Panc1 (cell line): ENCODE data around the gene LUZP2. TPM values are rescaled to one million over a fixed set of nuclear protein-coding genes. Genes with fewer than 3 reads are reported as not detected.
A peak's percentile ranks its signal among the peaks of the same experiment; 100 is the strongest.

Source experiments
- ATAC-seq: fragments of 200-7000 bp; cut with Tn5 transposase; 2 replicates; pipeline ENCODE4 v1.9.1; 2020; ENCODE audit warnings: mild to moderate bottlenecking, moderate library complexity
- BruUV-seq: library from RNA; stranded (reverse); fragments of 400-500 nt; replicated peaks from 2 replicates; lab custom pipeline; 2021; lab: Mats Ljungman, UMichigan
- CTCF ChIA-PET: fragments of 300-600 bp; sonication (Branson Sonifier 250); formaldehyde crosslinking; loops from one replicate; lab custom pipeline; 2022; ENCODE audit warnings: antibody characterized with exemption; lab: Charles Lee
- POLR2A ChIA-PET: fragments of 300-600 bp; sonication (Branson Sonifier 250); formaldehyde crosslinking; loops from one replicate; lab custom pipeline; 2022; ENCODE audit warnings: antibody characterized with exemption; lab: Charles Lee
- DNase-seq: peaks from one replicate; pipeline ENCODE4 v3.0.0-alpha.2; 2010; ENCODE audit warnings: low read depth, low spot score
- H3K27ac ChIP-seq: 2 replicates; pipeline ENCODE4 v1.5.1; 2011; ENCODE audit warnings: mild to moderate bottlenecking, low read length, inconsistent platforms
- H3K27me3 ChIP-seq: fragments of 200-500 bp; sonication (Bioruptor generic); 2 replicates; pipeline ENCODE4 v1.6.0; 2014; ENCODE audit warnings: low read length, inconsistent platforms; ENCODE audit not compliant: control insufficient read depth, insufficient read depth
- H3K36me3 ChIP-seq: fragments of 200-500 bp; sonication (Bioruptor generic); 2 replicates; pipeline ENCODE4 v1.5.1; 2014; ENCODE audit warnings: inconsistent platforms, mild to moderate bottlenecking, low read length, moderate library complexity; ENCODE audit not compliant: control insufficient read depth, insufficient read depth
- H3K4me1 ChIP-seq: 2 replicates; pipeline ENCODE4 v1.5.1; 2011; ENCODE audit warnings: inconsistent platforms, mild to moderate bottlenecking, low read length, moderate library complexity; ENCODE audit not compliant: control insufficient read depth, insufficient read depth
- H3K4me3 ChIP-seq, 2 experiments: 2 replicates each; pipeline ENCODE4 v1.5.1; 2011 to 2012; ENCODE audit warnings: low read depth in 2 of 2, low read length in 2 of 2, mild to moderate bottlenecking in 2 of 2, inconsistent platforms in 1 of 2, moderate library complexity in 1 of 2
- H3K9me3 ChIP-seq: fragments of 200-500 bp; sonication (Bioruptor generic); 2 replicates; pipeline ENCODE4 v1.5.1; 2014; ENCODE audit warnings: low read depth, mild to moderate bottlenecking, inconsistent platforms, low read length, moderate library complexity; ENCODE audit not compliant: control insufficient read depth, insufficient read depth
- POLR2AphosphoS5 ChIP-seq: IDR thresholded peaks from 2 replicates; pipeline ENCODE4 v1.6.1; 2012; ENCODE audit warnings: mild to moderate bottlenecking, low read depth, low read length, moderate library complexity
- SIN3A ChIP-seq: IDR thresholded peaks from 2 replicates; pipeline ENCODE4 v1.6.1; 2012; ENCODE audit warnings: low read depth, mild to moderate bottlenecking, low read length, moderate library complexity, borderline replicate concordance; ENCODE audit not compliant: insufficient read depth
- TCF7L2 ChIP-seq: IDR thresholded peaks from 2 replicates; pipeline ENCODE4 v1.6.1; 2011; ENCODE audit warnings: mild to moderate bottlenecking, low read depth, low read length, inconsistent platforms
- in situ Hi-C: cut with HindIII; loops from 2 replicates; pipeline ENCODE4 v1.10.0; 2016; ENCODE audit warnings: low sequenced_read_pairs, low pct_unique_long_range_greater_than_20kb
- intact Hi-C: fragments of 100-400 bp; cut with micrococcal nuclease; formaldehyde crosslinking; loops from one replicate; pipeline ENCODE4 v1.10.0; 2022; ENCODE audit not compliant: unreplicated experiment
- total RNA-seq: library from RNA; stranded (reverse); gene quantifications from one replicate; pipeline ENCODE4 v1.2.1, GENCODE V29; 2021; ENCODE audit not compliant: unreplicated experiment
- TF ChIP-seq, protein P1 (sequence below): fragments of 450-650 bp; IDR thresholded peaks from 2 replicates; pipeline ENCODE4 v1.5.1; 2017; ENCODE audit warnings: mild to moderate bottlenecking
- TF ChIP-seq, protein P2 (sequence below), 2 experiments: IDR thresholded peaks; 2 replicates each; pipeline ENCODE4 v1.6.1; 2011 to 2012; ENCODE audit warnings: low read depth in 2 of 2, control low read depth in 1 of 2, low read length in 1 of 2, mild to moderate bottlenecking in 1 of 2, moderate library complexity in 1 of 2; ENCODE audit not compliant: insufficient read depth in 1 of 2

The LUZP2 gene
- total RNA-seq, 1 experiment from 2014 or later = 0.18 TPM

DNA sequence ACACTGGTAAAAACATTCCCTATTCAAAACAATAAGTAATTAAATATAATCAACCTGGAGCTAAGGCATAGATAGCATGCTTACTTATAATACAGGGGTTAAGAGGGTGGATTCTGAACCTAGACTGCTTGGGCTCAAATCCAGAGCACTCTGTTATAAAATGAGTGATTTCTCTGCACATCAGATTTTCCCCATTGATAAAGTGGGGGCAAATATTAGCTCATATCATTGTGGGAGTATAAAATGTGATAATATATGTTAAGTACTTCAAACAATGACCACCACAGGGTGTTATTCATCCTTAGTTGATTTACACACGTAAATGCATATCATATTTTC is 139.4 kb downstream of the LUZP2 start:
- BruUV-seq = no TSS peak

DNA sequence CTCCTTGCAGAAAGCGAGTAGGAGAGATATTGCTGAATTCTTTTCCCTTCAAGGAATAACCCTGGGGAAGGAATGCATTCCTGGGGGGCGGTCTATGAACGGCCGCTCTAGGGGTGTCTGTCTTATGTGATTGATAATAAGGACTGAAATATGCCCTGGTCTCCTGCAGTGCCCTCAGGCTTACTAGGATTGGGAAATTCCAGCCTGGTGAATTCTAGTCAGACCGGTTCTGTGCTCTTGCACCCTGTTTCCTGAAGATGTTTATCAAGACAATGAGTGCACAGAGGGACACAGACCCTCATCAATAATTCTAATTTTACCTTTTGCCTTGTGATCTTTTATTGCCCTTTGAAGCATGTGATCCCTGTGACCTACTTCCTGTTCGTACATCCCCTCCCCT is 140.7 kb downstream of the LUZP2 start:
- DNase-seq (no peak), ATAC-seq (no peak)
- BruUV-seq = no TSS peak
- ChIA-PET POLR2A (no interaction called here), CTCF (no interaction called here)
- in situ Hi-C loops = no loop called here
- Histone ChIP-seq H3K4me1 (no peaks in the 10 kb centered on the region; the same call in 1 of the 2 replicates), H3K4me3 (no peak overlapping the region), H3K36me3 (no peaks in the 10 kb centered on the region), H3K27ac (no peak overlapping the region), H3K27me3 (no peaks in the 10 kb centered on the region), H3K9me3 (no peaks in the 10 kb centered on the region)
- no peak for TF ChIP-seq SIN3A
- no peak for TF ChIP-seq TCF7L2
- TF ChIP-seq, protein P1, sequence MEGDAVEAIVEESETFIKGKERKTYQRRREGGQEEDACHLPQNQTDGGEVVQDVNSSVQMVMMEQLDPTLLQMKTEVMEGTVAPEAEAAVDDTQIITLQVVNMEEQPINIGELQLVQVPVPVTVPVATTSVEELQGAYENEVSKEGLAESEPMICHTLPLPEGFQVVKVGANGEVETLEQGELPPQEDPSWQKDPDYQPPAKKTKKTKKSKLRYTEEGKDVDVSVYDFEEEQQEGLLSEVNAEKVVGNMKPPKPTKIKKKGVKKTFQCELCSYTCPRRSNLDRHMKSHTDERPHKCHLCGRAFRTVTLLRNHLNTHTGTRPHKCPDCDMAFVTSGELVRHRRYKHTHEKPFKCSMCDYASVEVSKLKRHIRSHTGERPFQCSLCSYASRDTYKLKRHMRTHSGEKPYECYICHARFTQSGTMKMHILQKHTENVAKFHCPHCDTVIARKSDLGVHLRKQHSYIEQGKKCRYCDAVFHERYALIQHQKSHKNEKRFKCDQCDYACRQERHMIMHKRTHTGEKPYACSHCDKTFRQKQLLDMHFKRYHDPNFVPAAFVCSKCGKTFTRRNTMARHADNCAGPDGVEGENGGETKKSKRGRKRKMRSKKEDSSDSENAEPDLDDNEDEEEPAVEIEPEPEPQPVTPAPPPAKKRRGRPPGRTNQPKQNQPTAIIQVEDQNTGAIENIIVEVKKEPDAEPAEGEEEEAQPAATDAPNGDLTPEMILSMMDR = no peak
- TF ChIP-seq, protein P2, sequence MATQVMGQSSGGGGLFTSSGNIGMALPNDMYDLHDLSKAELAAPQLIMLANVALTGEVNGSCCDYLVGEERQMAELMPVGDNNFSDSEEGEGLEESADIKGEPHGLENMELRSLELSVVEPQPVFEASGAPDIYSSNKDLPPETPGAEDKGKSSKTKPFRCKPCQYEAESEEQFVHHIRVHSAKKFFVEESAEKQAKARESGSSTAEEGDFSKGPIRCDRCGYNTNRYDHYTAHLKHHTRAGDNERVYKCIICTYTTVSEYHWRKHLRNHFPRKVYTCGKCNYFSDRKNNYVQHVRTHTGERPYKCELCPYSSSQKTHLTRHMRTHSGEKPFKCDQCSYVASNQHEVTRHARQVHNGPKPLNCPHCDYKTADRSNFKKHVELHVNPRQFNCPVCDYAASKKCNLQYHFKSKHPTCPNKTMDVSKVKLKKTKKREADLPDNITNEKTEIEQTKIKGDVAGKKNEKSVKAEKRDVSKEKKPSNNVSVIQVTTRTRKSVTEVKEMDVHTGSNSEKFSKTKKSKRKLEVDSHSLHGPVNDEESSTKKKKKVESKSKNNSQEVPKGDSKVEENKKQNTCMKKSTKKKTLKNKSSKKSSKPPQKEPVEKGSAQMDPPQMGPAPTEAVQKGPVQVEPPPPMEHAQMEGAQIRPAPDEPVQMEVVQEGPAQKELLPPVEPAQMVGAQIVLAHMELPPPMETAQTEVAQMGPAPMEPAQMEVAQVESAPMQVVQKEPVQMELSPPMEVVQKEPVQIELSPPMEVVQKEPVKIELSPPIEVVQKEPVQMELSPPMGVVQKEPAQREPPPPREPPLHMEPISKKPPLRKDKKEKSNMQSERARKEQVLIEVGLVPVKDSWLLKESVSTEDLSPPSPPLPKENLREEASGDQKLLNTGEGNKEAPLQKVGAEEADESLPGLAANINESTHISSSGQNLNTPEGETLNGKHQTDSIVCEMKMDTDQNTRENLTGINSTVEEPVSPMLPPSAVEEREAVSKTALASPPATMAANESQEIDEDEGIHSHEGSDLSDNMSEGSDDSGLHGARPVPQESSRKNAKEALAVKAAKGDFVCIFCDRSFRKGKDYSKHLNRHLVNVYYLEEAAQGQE (IDR thresholded peaks at IDR 0.05; ENCODE audit: insufficient read depth in 1 of 2, low read depth in 2 of 2, low read length in 1 of 2) = no peak
- TF ChIP-seq POLR2AphosphoS5 = no peak
- intact Hi-C loops = no loop called here

More for the DNA sequence above, 139.4 kb downstream of the LUZP2 start:
- POLR2A ChIA-PET = no interaction called here
- no peaks in the 10 kb centered on the region for H3K27me3 ChIP-seq
- intact Hi-C loops (no loop called here), in situ Hi-C loops (no loop called here)
- DNase-seq (no peak), ATAC-seq (peak; percentile 79)
- CTCF ChIA-PET = no interaction called here
- no peaks in the 10 kb centered on the region; the same call in 1 of the 2 replicates for H3K4me1 ChIP-seq
- no peaks in the 10 kb centered on the region for H3K9me3 ChIP-seq
- TF ChIP-seq, protein P2 (IDR thresholded peaks at IDR 0.05; ENCODE audit: insufficient read depth in 1 of 2, low read depth in 2 of 2, low read length in 1 of 2) = no peak
- no peak for TF ChIP-seq POLR2AphosphoS5
- H3K36me3 ChIP-seq = no peaks in the 10 kb centered on the region
- no peak overlapping the region for H3K27ac ChIP-seq
- H3K4me3 ChIP-seq = no peak overlapping the region
